OCI-LY1 (cell line): ENCODE data around the gene PPIL6.

ENCODE experiments used
- H2AFZ ChIP-seq: fragments of 200-600 bp; sonication (generic), shearing (Covaris generic); 2 replicates; pipeline ENCODE4 v1.6.0; 2014; ENCODE audit warnings: antibody characterized with exemption, mild to moderate bottlenecking, low read length
- H3F3A ChIP-seq: fragments of 200-600 bp; sonication (generic), shearing (Covaris generic); 2 replicates; pipeline ENCODE4 v1.6.0; 2014; ENCODE audit warnings: mild to moderate bottlenecking, antibody characterized with exemption, low read length, moderate library complexity; ENCODE audit not compliant: insufficient read depth
- H3K27ac ChIP-seq: fragments of 200-600 bp; sonication (generic); 2 replicates; pipeline ENCODE4 v1.5.1; 2014; ENCODE audit warnings: low read length, mixed run types, mild to moderate bottlenecking, low read depth; ENCODE audit not compliant: poor library complexity, severe bottlenecking
- H3K27me3 ChIP-seq: fragments of 200-600 bp; sonication (generic); 2 replicates; pipeline ENCODE4 v1.6.0; 2014; ENCODE audit warnings: antibody characterized with exemption, mild to moderate bottlenecking, low read length, moderate library complexity; ENCODE audit not compliant: insufficient read depth
- H3K36me3 ChIP-seq: fragments of 200-600 bp; sonication (generic); 2 replicates; pipeline ENCODE4 v1.6.1; 2014; ENCODE audit warnings: mild to moderate bottlenecking, antibody characterized with exemption, low read length, moderate library complexity, mixed read lengths; ENCODE audit not compliant: insufficient read depth
- H3K4me1 ChIP-seq: fragments of 200-600 bp; sonication (generic); 2 replicates; pipeline ENCODE4 v1.5.1; 2014; ENCODE audit warnings: mild to moderate bottlenecking, low read length, moderate library complexity; ENCODE audit not compliant: insufficient read depth, severe bottlenecking
- H3K4me2 ChIP-seq: fragments of 200-600 bp; sonication (generic), shearing (Covaris generic); 2 replicates; pipeline ENCODE4 v1.6.1; 2014; ENCODE audit warnings: low read length
- H3K4me3 ChIP-seq: fragments of 200-600 bp; sonication (generic); 2 replicates; pipeline ENCODE4 v1.5.1; 2014; ENCODE audit warnings: low read length, low read depth, mild to moderate bottlenecking, mixed read lengths; ENCODE audit not compliant: poor library complexity, severe bottlenecking
- H3K79me2 ChIP-seq: fragments of 200-600 bp; shearing (Covaris generic); 2 replicates; pipeline ENCODE4 v1.6.1; 2016; ENCODE audit warnings: mixed run types, low read length, mixed read lengths; ENCODE audit not compliant: insufficient read depth
- H3K9ac ChIP-seq: fragments of 200-600 bp; sonication (generic), shearing (Covaris generic); 2 replicates; pipeline ENCODE4 v1.6.1; 2014; ENCODE audit warnings: mild to moderate bottlenecking, low read length, mixed read lengths
- H3K9me2 ChIP-seq: fragments of 200-600 bp; sonication (generic), shearing (Covaris generic); 2 replicates; pipeline ENCODE4 v1.6.1; 2014; ENCODE audit warnings: low read depth, mild to moderate bottlenecking, low read length, mixed read lengths
- H3K9me3 ChIP-seq: fragments of 200-600 bp; shearing (Covaris generic); 2 replicates; pipeline ENCODE4 v1.6.1; 2014; ENCODE audit warnings: low read length, mixed read lengths
- H4K20me1 ChIP-seq: fragments of 200-600 bp; sonication (generic), shearing (Covaris generic); 2 replicates; pipeline ENCODE4 v1.6.0; 2016; ENCODE audit warnings: mild to moderate bottlenecking, low read length; ENCODE audit not compliant: insufficient read depth
- CTCF ChIP-seq: fragments of 200-600 bp; sonication (generic), shearing (Covaris generic); IDR thresholded peaks from 2 replicates; pipeline ENCODE4 v1.5.1; 2017; ENCODE audit warnings: mild to moderate bottlenecking, antibody characterized with exemption, low read length, moderate library complexity, mixed read lengths
- EZH2 ChIP-seq: fragments of 200-600 bp; sonication (generic), shearing (Covaris generic); IDR thresholded peaks from 2 replicates; pipeline ENCODE4 v1.8.0; 2017; ENCODE audit warnings: borderline replicate concordance, mixed run types, mild to moderate bottlenecking, antibody characterized with exemption, low read length, moderate library complexity, mixed read lengths

Gene PPIL6

GRCh38 chr6:109420751-109421150 is 19.7 kb downstream of the PPIL6 start:
- Histone ChIP-seq H3K4me1 (no peaks in the 10 kb centered on the region), H2AFZ (no peak overlapping the region), H3K27ac (no peak overlapping the region), H3F3A (no peaks in the 10 kb centered on the region), H3K9me3 (no peaks in the 10 kb centered on the region), H4K20me1 (no peaks in the 10 kb centered on the region), H3K36me3 (no peaks in the 10 kb centered on the region), H3K4me2 (no peak overlapping the region), H3K9me2 (no peaks in the 10 kb centered on the region), H3K9ac (no peak overlapping the region), H3K27me3 (no peaks in the 10 kb centered on the region), H3K4me3 (no peak overlapping the region), H3K79me2 (no peaks in the 10 kb centered on the region)
- TF ChIP-seq EZH2: no peak
- TF ChIP-seq CTCF: no peak

- H3K36me3 ChIP-seq: no peaks in the 10 kb centered on the region
- H3K4me3 ChIP-seq: no peak overlapping the region
- H3K9me2 ChIP-seq: no peaks in the 10 kb centered on the region
- H4K20me1 ChIP-seq: no peaks in the 10 kb centered on the region
- no peaks in the 10 kb centered on the region for H3K9me3 ChIP-seq
- no peak overlapping the region for H2AFZ ChIP-seq
- H3K27me3 ChIP-seq: no peaks in the 10 kb centered on the region
- H3F3A ChIP-seq: no peaks in the 10 kb centered on the region
- no peaks in the 10 kb centered on the region for H3K79me2 ChIP-seq
- H3K4me1 ChIP-seq: no peaks in the 10 kb centered on the region
- no peak overlapping the region for H3K4me2 ChIP-seq
- no peak overlapping the region for H3K9ac ChIP-seq
- TF ChIP-seq EZH2: no peak
- TF ChIP-seq CTCF: no peak
- no peak overlapping the region for H3K27ac ChIP-seq
Observed at GRCh38 chr6:109417646-109418045, 22.8 kb downstream of the PPIL6 start.

GRCh38 chr6:109411034-109411433 is 29.4 kb downstream of the PPIL6 start:
- no peak overlapping the region for H3K4me3 ChIP-seq
- H3K4me2 ChIP-seq: no peak overlapping the region
- TF ChIP-seq CTCF (no peak), EZH2 (no peak)
- no peaks in the 10 kb centered on the region for H3K27me3 ChIP-seq
- no peaks in the 10 kb centered on the region for H3K79me2 ChIP-seq
- H4K20me1 ChIP-seq: no peaks in the 10 kb centered on the region
- no peaks in the 10 kb centered on the region for H3K9me2 ChIP-seq
- H2AFZ ChIP-seq: no peak overlapping the region
- H3K4me1 ChIP-seq: no peaks in the 10 kb centered on the region
- H3K9me3 ChIP-seq: no peaks in the 10 kb centered on the region
- no peaks in the 10 kb centered on the region for H3K36me3 ChIP-seq
- no peak overlapping the region for H3K9ac ChIP-seq
- H3K27ac ChIP-seq: no peak overlapping the region
- no peaks in the 10 kb centered on the region for H3F3A ChIP-seq
